ENCODE results near the gene CLEC4C.

Gene CLEC4C

DNA sequence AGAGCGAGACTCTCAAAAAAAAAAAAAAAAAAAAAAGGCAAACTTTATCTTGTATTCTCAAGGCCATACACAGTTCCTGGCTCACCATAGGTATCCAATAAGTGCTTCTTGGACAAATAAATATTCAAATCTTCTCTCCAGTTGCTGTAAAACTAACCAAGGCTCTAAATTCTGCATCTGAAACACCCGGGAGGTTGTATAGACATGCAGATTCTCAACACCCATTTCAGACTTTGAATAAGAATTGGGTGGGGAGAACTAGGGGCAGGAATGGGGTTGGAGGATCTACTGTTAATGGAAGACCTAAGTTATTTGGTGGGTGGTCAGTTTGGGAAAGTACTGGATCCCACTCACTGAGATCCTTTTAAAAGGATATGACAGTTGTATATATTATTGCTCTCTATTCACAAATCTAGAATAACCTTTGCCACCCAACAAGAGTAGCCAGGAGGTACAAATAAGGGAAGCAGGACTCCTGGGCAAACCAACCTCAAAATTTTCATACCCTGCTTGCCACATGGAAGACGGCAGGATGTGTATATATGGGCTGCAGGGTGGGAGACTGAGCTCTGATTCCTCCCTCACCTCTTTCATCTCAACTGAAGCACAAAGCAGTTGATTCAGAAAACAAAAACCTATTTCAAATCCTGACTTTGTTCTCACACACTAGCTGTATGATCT is 52.5 kb downstream of the CLEC4C start:
- H3K4me3 ChIP-seq (ENCODE audit: low read depth, low read length), result no peak overlapping the region

DNA sequence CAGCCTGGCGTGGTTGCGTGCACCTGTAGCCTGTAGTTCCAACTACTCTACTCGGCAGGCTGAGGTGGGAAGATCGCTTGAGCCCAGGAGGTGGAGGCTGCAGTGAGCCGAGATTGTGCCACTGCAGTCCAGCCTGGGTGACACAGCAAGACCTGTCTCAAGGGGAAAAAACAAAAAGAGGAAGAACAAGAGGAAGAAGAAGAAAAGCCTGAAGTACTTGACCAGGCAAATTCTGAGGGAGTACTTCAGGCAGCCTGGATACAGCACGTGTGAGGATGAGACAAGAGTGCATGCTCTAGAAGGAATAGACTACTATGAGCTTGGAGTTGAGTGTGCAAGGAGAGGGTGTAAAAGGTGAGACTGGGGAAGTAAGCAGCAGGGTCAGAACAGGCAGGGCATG is 53.4 kb downstream of the CLEC4C start:
- TF ChIP-seq, protein P1, sequence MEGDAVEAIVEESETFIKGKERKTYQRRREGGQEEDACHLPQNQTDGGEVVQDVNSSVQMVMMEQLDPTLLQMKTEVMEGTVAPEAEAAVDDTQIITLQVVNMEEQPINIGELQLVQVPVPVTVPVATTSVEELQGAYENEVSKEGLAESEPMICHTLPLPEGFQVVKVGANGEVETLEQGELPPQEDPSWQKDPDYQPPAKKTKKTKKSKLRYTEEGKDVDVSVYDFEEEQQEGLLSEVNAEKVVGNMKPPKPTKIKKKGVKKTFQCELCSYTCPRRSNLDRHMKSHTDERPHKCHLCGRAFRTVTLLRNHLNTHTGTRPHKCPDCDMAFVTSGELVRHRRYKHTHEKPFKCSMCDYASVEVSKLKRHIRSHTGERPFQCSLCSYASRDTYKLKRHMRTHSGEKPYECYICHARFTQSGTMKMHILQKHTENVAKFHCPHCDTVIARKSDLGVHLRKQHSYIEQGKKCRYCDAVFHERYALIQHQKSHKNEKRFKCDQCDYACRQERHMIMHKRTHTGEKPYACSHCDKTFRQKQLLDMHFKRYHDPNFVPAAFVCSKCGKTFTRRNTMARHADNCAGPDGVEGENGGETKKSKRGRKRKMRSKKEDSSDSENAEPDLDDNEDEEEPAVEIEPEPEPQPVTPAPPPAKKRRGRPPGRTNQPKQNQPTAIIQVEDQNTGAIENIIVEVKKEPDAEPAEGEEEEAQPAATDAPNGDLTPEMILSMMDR (IDR thresholded peaks at IDR 0.05; ENCODE audit: low read depth, low read length), result no peak
- no peak overlapping the region for H3K4me3 ChIP-seq (ENCODE audit: low read depth, low read length)

More for the DNA sequence above, 52.5 kb downstream of the CLEC4C start:
- TF ChIP-seq, protein P1 (IDR thresholded peaks at IDR 0.05; ENCODE audit: low read depth, low read length), result no peak

DNA sequence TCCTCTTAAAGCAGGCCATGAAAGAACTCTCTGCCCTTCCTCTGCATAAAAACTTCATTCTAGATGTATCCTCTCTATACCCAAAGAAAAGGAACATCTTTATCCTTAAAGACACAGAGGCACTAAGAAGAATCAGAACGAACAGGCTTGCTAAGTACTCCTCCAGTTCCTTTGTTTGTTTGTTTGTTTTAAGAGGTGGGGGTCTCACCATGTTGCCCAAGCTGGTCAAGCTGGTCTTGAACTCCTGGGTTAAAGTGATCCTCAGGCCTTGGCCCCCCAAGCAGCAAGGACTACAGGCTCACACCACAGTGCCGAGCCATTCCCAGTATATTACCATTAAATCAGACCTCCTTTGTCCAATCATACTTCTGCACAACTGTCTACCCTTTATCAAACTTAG is 65.6 kb downstream of the CLEC4C start:
- H3K4me3 ChIP-seq (ENCODE audit: low read depth, low read length), result no peak overlapping the region
- TF ChIP-seq, protein P1 (IDR thresholded peaks at IDR 0.05; ENCODE audit: low read depth, low read length), result no peak

All from WI38 (cell line).